Spleen (tissue), 7 donors: ENCODE results near the gene TXNL4B.

ENCODE experiments used
- CTCF ChIP-seq, 11 experiments: fragments of 200-600 bp in 7 of 11; fragments of 450-650 bp in 4 of 11; sonication (generic) in 4 of 11; IDR thresholded peaks in 8 of 11; conservative IDR thresholded peaks in 3 of 11; 1 replicate in 7 of 11; 2 replicates in 4 of 11; pipeline versions ENCODE4 v1.4.0 to v1.8.0; 2016 to 2021; ENCODE audit warnings: antibody characterized with exemption in 11 of 11, inconsistent platforms in 4 of 11, mild to moderate bottlenecking in 1 of 11
- POLR2A ChIP-seq, 3 donors: fragments of 450-650 bp; IDR thresholded peaks; one replicate each; pipeline ENCODE4 v1.5.1; 2017; ENCODE audit warnings: antibody characterized with exemption in 3 of 3, mild to moderate bottlenecking in 1 of 3
- POLR2AphosphoS5 ChIP-seq, 3 donors: sonication (generic); formaldehyde crosslinking; IDR thresholded peaks; one replicate each; pipeline ENCODE4 v1.5.1; 2017; ENCODE audit warnings: antibody characterized with exemption in 3 of 3
- donor health status: DM: no; HTN: no; CAD: no; lungs with moderate emphysema.
- donor health status: DM: no; HTN: no; CAD: no.
- donor health status: DM: no; HTN: no; CAD: no.

GRCh38 chr16:72036098-72036497 is 57.3 kb downstream of the TXNL4B start:
- TF ChIP-seq POLR2A (IDR thresholded peaks at IDR 0.05) (no peak), CTCF (IDR thresholded peaks at IDR 0.05 in 8 of 11, conservative IDR thresholded peaks at IDR 0.05 in 3 of 11) (no peak), POLR2AphosphoS5 (IDR thresholded peaks at IDR 0.05) (no peak)
